Measurements from ENCODE around the gene ZNF799.
"Not testable (repeated sequence)": the region's sequence is repeated elsewhere in the genome, so short reads cannot be mapped to it uniquely, and the experiment has no call there.

Gene ZNF799

GRCh38 chr19:12362236-12362635 is 38.8 kb downstream of the ZNF799 start:
- not testable (repeated sequence) for DNase-seq (ENCODE audit: low read depth)

DNA sequence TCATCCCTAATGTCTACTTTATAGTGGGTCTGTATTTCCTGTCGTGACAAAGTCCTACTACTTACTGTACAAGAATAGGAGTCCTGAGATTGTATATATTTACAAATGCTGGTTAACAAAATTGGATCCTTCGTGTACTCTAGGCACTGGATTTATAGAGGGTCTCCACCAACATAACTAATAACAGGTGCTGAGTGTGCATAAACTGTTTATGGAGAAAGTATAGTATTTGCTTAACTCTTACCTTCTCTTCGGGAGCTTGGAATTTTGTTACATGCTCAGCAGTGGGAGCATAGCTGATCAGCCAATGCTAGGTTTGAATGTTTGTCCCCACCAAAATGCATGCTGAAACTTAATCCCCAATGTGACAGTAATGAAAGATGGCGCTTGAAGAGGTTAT is 47.7 kb downstream of the ZNF799 start:
- no peak for DNase-seq (ENCODE audit: low read depth)

- DNase-seq (ENCODE audit: low read depth), result no peak
Observed at GRCh38 chr19:12350890-12351197, 50.2 kb downstream of the ZNF799 start.

- no peak for DNase-seq (ENCODE audit: low read depth)
Observed at GRCh38 chr19:12350185-12350889, 50.7 kb downstream of the ZNF799 start.

- no peak for DNase-seq (ENCODE audit: low read depth)
Observed at GRCh38 chr19:12346896-12347295, 54.2 kb downstream of the ZNF799 start.

DNA sequence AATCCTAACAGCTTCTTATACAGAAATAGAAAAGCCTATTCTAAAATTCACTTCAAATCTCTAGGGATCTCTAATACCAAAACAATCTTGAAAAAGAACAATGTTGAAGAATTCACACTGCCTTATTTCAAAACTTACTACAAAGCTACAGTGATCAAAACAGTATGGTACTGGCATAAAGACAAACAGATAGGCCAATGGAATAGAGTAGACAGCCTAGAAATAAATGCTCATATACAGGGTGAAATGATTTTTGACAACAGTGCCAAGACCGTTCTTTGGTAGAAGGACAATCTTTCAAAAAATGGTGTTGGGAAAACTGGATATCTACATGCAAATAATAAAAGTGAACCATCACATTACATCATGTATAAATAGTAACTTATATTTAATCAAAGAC is 55.9 kb downstream of the ZNF799 start:
- no peak for DNase-seq (ENCODE audit: low read depth)

Data from amniotic epithelial cell (primary cell).